Ishikawa (cell line): ENCODE measurements around the gene CYP2U1.

Experiments used
- CREB1 ChIP-seq: IDR thresholded peaks from 2 replicates; pipeline ENCODE4 v1.6.1; 2012; ENCODE audit warnings: low read depth
- RAD21 ChIP-seq: IDR thresholded peaks from 2 replicates; pipeline ENCODE4 v1.6.1; 2012; ENCODE audit warnings: low read depth
- TAF1 ChIP-seq: IDR thresholded peaks from 2 replicates; pipeline ENCODE4 v1.6.1; 2012; ENCODE audit warnings: low read depth, mild to moderate bottlenecking
- USF1 ChIP-seq: IDR thresholded peaks from 2 replicates; pipeline ENCODE4 v1.6.1; 2012
- YY1 ChIP-seq: IDR thresholded peaks from 2 replicates; pipeline ENCODE4 v1.6.1; 2012; ENCODE audit warnings: low read depth
- ZBTB7A ChIP-seq: IDR thresholded peaks from 2 replicates; pipeline ENCODE4 v1.6.1; 2012; ENCODE audit warnings: low read depth

- TF ChIP-seq TAF1 (no peak), RAD21 (no peak), ZBTB7A (no peak), CREB1 (no peak), YY1 (no peak), USF1 (no peak)
These were observed 3.9 kb downstream of the CYP2U1 start for GRCh38 chr4:107935246-107935645.
